HG02588 (cell line): ENCODE results near the gene ANKRD6.
"Not testable (repeated sequence)": the region's sequence is repeated elsewhere in the genome, so short reads cannot be mapped to it uniquely, and the experiment has no call there.

ENCODE experiments used
- ATAC-seq: cut with Tn5 transposase; IDR thresholded peaks from one replicate; pipeline ENCODE4 v1.9.1; 2021; ENCODE audit warnings: mild to moderate bottlenecking, moderate library complexity; ENCODE audit not compliant: unreplicated experiment

The ANKRD6 gene

GRCh38 chr6:89591745-89592144 lies 158.8 kb downstream of the ANKRD6 start:
- no peak for ATAC-seq

GRCh38 chr6:89596056-89596455 lies 163.1 kb downstream of the ANKRD6 start:
- peak; percentile 80 for ATAC-seq

GRCh38 chr6:89596484-89596883 lies 163.5 kb downstream of the ANKRD6 start:
- ATAC-seq: no peak

- ATAC-seq: no peak
These were observed 164.4 kb downstream of the ANKRD6 start for GRCh38 chr6:89597372-89597771.

- no peak for ATAC-seq
These were observed 165.0 kb downstream of the ANKRD6 start for GRCh38 chr6:89597988-89598387.

GRCh38 chr6:89599727-89600126 lies 166.8 kb downstream of the ANKRD6 start:
- no peak for ATAC-seq

- ATAC-seq: no peak
These were observed 169.2 kb downstream of the ANKRD6 start for GRCh38 chr6:89602166-89602565.

GRCh38 chr6:89604653-89605052 lies 171.7 kb downstream of the ANKRD6 start:
- no peak for ATAC-seq

- ATAC-seq: no peak
These were observed 172.9 kb downstream of the ANKRD6 start for GRCh38 chr6:89605861-89606260.

- ATAC-seq: peak; percentile 49
These were observed 177.2 kb downstream of the ANKRD6 start for GRCh38 chr6:89610149-89610642.

- no peak for ATAC-seq
These were observed 178.7 kb downstream of the ANKRD6 start for GRCh38 chr6:89611666-89612065.

- no peak for ATAC-seq
These were observed 179.2 kb downstream of the ANKRD6 start for GRCh38 chr6:89612121-89612520.

- ATAC-seq: no peak
These were observed 180.8 kb downstream of the ANKRD6 start for GRCh38 chr6:89613790-89614189.

- no peak for ATAC-seq
These were observed 182.9 kb downstream of the ANKRD6 start for GRCh38 chr6:89615882-89616281.

GRCh38 chr6:89616531-89616930 lies 183.6 kb downstream of the ANKRD6 start:
- no peak for ATAC-seq

- no peak for ATAC-seq
These were observed 185.1 kb downstream of the ANKRD6 start for GRCh38 chr6:89618026-89618425.

- ATAC-seq: no peak
These were observed 186.6 kb downstream of the ANKRD6 start for GRCh38 chr6:89619567-89619966.

GRCh38 chr6:89623749-89624148 lies 190.8 kb downstream of the ANKRD6 start:
- ATAC-seq: no peak

- ATAC-seq: no peak
These were observed 197.5 kb downstream of the ANKRD6 start for GRCh38 chr6:89630488-89630887.

GRCh38 chr6:89636412-89636811 lies 203.5 kb downstream of the ANKRD6 start:
- not testable (repeated sequence) for ATAC-seq

GRCh38 chr6:89637960-89638319 lies 205.0 kb downstream of the ANKRD6 start:
- no peak for ATAC-seq

GRCh38 chr6:89638320-89639195 lies 205.6 kb downstream of the ANKRD6 start, which contains the start of gene LYRM2:
LYRM2 (minus strand) TSS chr6:89638747; CDS start chr6:89638716, 31 bp downstream.
- ATAC-seq: peak; percentile 99
